Neural crest cell (in vitro differentiated cells): ENCODE measurements around the gene NCAPH2. TPM values are rescaled to one million over a fixed set of nuclear protein-coding genes. Genes with fewer than 3 reads are reported as not detected.

Source experiments
- DNase-seq: peaks from one replicate; pipeline ENCODE4 v3.0.0; 2021; ENCODE audit warnings: low read depth, mixed read lengths, low spot score
- H3K27ac Mint-ChIP-seq: one replicate; pipeline ENCODE4 v1.8.0; 2021; ENCODE audit warnings: mild to moderate bottlenecking, mixed read lengths; ENCODE audit not compliant: unreplicated experiment
- H3K27me3 Mint-ChIP-seq: 2 replicates; pipeline ENCODE4 v1.8.0; 2021; ENCODE audit warnings: low read depth, mild to moderate bottlenecking, mixed read lengths
- H3K36me3 Mint-ChIP-seq: 2 replicates; pipeline ENCODE4 v1.8.0; 2021; ENCODE audit warnings: low read depth, mild to moderate bottlenecking, mixed read lengths
- H3K4me1 Mint-ChIP-seq: 2 replicates; pipeline ENCODE4 v1.8.0; 2021; ENCODE audit warnings: mixed read lengths
- H3K4me3 Mint-ChIP-seq: one replicate; pipeline ENCODE4 v1.8.0; 2021; ENCODE audit warnings: mild to moderate bottlenecking, mixed read lengths
- H3K9me3 Mint-ChIP-seq: 2 replicates; pipeline ENCODE4 v1.8.0; 2021; ENCODE audit warnings: mixed read lengths
- total RNA-seq: library from RNA; stranded (reverse); gene quantifications from 2 replicates; pipeline ENCODE4 v1.2.1, GENCODE V29; 2021
- TF ChIP-seq, protein P1 (sequence below): fragments of 200-600 bp; sonication (generic); conservative IDR thresholded peaks from 2 replicates; pipeline ENCODE4 v1.5.0; 2021; ENCODE audit warnings: antibody characterized with exemption, mild to moderate bottlenecking

Gene NCAPH2
- total RNA-seq, 1 donor from 2014 or later, result 114 TPM

DNA sequence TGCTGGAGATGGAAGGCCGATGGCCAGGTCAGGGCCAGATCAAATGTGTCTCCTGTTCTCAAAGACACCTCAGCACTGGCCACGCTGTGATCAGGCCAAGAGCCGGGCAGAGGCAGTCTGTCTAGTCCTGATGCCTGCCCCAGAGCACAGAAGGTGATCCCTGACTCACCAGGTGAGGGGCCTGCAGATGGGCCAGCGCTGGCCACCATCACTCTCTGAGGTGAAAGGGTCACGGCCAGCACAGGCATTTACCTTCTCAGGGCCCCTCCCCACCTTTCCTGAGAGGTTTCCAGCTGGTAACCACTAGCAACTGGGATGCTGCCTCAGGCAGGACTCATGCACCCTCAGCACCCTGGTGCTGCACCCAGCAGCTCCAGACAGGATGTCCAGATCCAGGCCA is 36.1 kb upstream of the NCAPH2 start:
- H3K27me3 Mint-ChIP-seq, result peaks cover 4% of the 10 kb centered on the region

DNA sequence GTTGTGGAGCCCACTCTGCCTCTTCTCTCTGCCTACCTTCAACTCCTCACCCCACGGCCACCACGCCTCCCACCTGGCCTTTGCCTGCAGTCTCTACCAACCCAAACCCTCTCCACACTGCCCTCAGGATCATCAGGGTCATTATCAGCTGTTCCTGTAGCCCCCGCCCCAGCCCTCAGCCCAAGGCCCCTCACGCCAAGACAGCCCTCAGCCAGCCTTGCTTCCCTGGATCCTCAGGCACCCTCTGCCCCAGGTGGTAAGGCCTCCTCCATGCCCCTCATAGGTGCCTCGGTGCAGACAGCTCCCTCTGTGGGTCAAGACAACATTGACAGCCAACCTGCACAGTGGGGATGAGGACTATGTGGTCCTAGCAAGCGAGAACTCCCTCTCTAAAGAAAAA is 34.9 kb upstream of the NCAPH2 start:
- peaks cover 10% of the 10 kb centered on the region for H3K27me3 Mint-ChIP-seq
- peaks cover 33% of the 10 kb centered on the region for H3K4me1 Mint-ChIP-seq
- no peaks in the 10 kb centered on the region for H3K36me3 Mint-ChIP-seq
- no peak overlapping the region for H3K27ac Mint-ChIP-seq
- TF ChIP-seq, protein P1, sequence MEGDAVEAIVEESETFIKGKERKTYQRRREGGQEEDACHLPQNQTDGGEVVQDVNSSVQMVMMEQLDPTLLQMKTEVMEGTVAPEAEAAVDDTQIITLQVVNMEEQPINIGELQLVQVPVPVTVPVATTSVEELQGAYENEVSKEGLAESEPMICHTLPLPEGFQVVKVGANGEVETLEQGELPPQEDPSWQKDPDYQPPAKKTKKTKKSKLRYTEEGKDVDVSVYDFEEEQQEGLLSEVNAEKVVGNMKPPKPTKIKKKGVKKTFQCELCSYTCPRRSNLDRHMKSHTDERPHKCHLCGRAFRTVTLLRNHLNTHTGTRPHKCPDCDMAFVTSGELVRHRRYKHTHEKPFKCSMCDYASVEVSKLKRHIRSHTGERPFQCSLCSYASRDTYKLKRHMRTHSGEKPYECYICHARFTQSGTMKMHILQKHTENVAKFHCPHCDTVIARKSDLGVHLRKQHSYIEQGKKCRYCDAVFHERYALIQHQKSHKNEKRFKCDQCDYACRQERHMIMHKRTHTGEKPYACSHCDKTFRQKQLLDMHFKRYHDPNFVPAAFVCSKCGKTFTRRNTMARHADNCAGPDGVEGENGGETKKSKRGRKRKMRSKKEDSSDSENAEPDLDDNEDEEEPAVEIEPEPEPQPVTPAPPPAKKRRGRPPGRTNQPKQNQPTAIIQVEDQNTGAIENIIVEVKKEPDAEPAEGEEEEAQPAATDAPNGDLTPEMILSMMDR, result peak; percentile 38
- H3K9me3 Mint-ChIP-seq, result no peaks in the 10 kb centered on the region
- DNase-seq, result no peak
- H3K4me3 Mint-ChIP-seq, result peak overlapping the region; percentile 91

More for the DNA sequence above, 36.1 kb upstream of the NCAPH2 start:
- H3K4me1 Mint-ChIP-seq, result peaks cover 28% of the 10 kb centered on the region
- TF ChIP-seq, protein P1, result no peak
- no peaks in the 10 kb centered on the region for H3K9me3 Mint-ChIP-seq
- no peak for DNase-seq
- no peak overlapping the region for H3K27ac Mint-ChIP-seq
- peak overlapping the region; percentile 73 for H3K4me3 Mint-ChIP-seq
- peaks cover under 1% of the 10 kb centered on the region for H3K36me3 Mint-ChIP-seq

DNA sequence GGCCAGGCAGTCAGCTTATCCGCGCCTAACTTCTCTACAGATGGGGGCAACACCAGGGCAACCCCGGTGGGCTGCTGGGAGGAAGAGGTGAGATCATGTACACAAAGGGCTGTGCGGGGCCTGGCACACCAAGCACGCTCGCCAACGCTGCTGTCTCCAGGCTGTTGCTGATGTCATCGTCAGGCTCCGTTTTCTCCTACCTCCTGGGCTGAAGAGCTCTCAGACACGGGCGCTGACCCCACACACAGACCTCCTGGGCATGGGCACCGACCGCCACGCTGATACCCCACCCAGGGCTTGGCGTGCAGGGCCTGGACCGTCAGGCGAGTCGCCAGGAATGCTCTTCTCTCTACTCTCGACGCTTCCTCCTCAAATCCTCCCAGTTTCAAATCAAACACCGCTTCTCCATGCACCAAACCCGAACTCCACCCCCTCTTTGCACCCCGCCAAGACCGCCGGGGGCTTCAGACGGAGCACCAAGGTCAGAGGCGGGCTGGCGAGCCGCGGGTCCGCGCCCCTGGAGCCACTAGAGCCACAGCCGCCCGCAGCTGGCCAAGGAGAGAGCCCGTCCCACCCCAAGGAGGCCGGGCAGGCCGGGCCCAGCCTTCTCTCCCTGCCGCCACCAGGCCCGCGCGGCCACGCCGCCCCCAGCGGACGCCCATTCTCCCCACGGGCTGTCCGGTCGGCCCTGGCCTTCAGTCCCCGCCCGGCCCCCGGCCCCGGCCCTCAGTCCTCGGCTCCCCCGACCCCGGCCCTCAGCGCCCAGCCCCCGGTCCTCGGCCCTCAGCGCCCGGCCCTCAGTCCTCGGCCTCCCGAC is 34.0 kb upstream of the NCAPH2 start:
- H3K36me3 Mint-ChIP-seq, result no peaks in the 10 kb centered on the region
- TF ChIP-seq, protein P1, result peak; percentile 11
- H3K4me1 Mint-ChIP-seq, result peaks cover 33% of the 10 kb centered on the region
- peaks cover 19% of the 10 kb centered on the region for H3K27me3 Mint-ChIP-seq
- peak overlapping the region; percentile 91 for H3K4me3 Mint-ChIP-seq
- DNase-seq, result peak; percentile 27
- no peaks in the 10 kb centered on the region for H3K9me3 Mint-ChIP-seq
- H3K27ac Mint-ChIP-seq, result peak overlapping the region; percentile 97

DNA sequence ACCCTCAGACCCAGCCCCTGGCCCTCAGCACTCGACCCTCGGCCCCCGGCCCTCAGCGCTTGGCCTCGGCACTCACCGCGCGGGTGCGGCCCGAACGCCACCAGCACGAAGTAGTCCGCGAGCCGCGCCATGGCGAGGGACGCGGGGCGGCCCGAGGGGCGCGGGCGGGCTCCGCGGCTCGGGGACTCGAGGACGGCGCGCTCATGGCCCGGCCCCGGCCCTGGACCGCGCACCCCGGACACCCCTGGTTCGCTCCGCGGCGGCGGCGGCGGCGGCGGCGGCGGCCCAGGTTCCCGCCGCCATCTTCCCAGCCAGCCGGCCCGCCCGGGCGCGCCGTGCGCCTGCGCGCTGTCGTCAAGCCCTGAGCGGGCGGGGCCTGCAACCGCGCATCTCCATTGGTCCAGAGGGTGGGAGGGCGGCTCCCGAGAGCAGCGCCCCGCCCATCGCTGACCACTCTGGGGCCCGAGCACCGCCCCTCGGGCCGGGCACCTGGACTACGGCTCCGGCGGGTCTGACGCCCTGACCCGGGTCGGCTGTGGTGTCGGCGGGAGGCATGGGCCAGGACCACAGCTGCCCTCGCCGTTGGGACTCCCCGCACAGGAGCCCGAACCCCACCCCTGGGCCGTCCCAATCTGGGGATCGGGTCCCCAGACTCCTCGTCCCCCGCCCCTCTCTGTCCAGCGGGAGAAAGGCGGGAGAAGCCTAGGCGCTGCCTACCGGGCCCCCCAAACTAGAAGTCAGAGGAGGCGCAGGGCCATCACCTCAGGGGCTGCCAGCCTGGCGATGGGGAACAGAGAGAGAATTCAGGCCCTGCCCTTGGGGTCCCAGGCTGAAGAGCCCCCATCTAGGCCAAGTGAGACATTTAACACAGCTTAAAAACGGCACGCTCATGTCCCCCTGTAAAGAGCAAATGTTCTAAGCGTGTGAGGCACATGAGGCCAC is 33.0 kb upstream of the NCAPH2 start, which contains the start of gene SBF1:
SBF1 (minus strand) TSS at position 326 of the 942 bp plus-strand sequence; CDS start at position 131, 195 bp downstream.
- peaks cover 28% of the 10 kb centered on the region for H3K27me3 Mint-ChIP-seq
- peak within 1 kb of the TSS; percentile 97 for H3K27ac Mint-ChIP-seq
- DNase-seq, result peak; percentile 86
- H3K4me3 Mint-ChIP-seq, result peak within 1 kb of the TSS; percentile 91
- peaks cover 33% of the 10 kb centered on the region for H3K4me1 Mint-ChIP-seq
- TF ChIP-seq, protein P1, result no peak
- no peaks in the 10 kb centered on the region for H3K9me3 Mint-ChIP-seq
- no peaks in the 10 kb centered on the region for H3K36me3 Mint-ChIP-seq

DNA sequence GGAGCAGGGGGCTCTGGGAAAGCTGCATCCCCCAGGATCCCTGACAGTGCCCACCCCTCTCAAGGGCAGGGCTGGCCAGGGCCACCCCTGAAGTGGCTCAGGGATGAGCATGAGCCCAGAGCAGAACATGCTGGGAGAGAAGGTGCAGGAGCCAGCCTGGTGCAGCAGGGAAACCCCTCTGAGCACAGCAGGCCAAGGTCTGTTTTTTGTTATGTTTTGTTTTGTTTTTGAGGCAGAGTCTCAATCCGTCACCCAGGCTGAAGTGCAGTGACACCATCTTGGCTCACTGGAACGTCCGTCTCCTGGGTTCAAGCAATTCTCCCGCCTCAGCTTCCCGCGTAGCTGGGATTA is 32.4 kb upstream of the NCAPH2 start:
- TF ChIP-seq, protein P1, result no peak
- Mint-ChIP-seq H3K27me3 (peaks cover 34% of the 10 kb centered on the region), H3K27ac (no peak overlapping the region), H3K9me3 (no peaks in the 10 kb centered on the region), H3K4me3 (peak overlapping the region; percentile 84), H3K36me3 (no peaks in the 10 kb centered on the region), H3K4me1 (peaks cover 33% of the 10 kb centered on the region)
- no peak for DNase-seq
